GM12873 (cell line): ENCODE results near the gene GABBR2.

ENCODE experiments used
- TF ChIP-seq, protein P1 (sequence below): IDR thresholded peaks from 2 replicates; pipeline ENCODE4 v1.5.1; 2012; ENCODE audit warnings: low read depth, mild to moderate bottlenecking, moderate library complexity, low read length, control low read depth; ENCODE audit not compliant: insufficient read depth; ENCODE audit errors: missing control alignments

Gene GABBR2

DNA sequence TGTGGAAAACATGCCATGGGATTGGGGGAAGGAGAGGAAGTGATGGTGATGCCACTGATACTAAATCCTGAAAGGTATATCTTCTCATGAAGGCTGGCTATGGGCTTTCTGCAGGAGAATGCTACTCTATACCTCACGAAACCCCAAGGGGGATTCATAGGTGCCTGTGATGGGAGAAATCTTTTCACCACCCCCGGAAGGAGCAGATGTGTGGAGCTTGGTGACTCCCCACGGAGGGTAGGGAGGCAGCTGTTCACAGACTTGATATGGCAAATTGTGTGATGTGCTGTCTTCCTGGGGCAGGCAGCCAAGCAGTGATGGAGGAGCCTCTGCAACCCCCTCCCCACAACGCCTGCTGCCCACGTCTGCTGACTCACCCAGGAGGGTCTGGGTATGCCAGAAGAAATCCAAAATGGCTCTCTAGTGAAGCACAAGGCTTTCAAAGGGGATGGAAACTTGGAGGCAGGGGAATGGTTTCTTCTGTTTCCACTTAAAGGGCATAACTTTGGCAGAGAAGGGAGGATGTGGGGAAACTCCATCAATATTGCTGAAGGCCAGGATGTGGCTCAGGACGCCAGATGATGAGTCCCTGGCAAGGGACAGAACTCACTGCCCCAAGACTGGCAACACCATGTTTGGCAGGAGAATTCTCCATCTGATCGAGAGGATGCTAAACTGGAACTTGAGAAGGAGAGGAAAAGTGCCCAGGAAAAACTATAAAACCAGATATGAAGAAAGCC lies 188.3 kb downstream of the GABBR2 start:
- TF ChIP-seq, protein P1, sequence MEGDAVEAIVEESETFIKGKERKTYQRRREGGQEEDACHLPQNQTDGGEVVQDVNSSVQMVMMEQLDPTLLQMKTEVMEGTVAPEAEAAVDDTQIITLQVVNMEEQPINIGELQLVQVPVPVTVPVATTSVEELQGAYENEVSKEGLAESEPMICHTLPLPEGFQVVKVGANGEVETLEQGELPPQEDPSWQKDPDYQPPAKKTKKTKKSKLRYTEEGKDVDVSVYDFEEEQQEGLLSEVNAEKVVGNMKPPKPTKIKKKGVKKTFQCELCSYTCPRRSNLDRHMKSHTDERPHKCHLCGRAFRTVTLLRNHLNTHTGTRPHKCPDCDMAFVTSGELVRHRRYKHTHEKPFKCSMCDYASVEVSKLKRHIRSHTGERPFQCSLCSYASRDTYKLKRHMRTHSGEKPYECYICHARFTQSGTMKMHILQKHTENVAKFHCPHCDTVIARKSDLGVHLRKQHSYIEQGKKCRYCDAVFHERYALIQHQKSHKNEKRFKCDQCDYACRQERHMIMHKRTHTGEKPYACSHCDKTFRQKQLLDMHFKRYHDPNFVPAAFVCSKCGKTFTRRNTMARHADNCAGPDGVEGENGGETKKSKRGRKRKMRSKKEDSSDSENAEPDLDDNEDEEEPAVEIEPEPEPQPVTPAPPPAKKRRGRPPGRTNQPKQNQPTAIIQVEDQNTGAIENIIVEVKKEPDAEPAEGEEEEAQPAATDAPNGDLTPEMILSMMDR, result no peak

DNA sequence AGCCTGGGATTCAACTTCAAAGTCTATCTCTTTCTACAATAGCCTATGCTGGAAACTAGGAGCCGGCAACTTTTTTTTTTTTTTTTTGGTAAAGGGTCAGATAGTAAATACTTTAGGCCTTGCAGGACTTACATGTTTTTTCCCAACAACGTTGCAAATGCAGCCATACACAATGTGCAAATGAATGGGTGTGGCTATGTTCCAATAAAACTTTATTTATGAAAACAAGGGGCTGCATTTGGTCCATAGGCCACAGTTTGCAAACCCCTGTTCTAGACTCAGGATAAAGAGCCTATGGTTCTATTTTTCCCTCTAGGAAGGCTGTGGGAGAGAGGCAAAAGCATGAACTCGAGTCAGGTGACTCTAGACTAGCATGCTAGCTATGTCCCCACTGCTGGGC lies 189.1 kb downstream of the GABBR2 start:
- TF ChIP-seq, protein P1, result no peak

DNA sequence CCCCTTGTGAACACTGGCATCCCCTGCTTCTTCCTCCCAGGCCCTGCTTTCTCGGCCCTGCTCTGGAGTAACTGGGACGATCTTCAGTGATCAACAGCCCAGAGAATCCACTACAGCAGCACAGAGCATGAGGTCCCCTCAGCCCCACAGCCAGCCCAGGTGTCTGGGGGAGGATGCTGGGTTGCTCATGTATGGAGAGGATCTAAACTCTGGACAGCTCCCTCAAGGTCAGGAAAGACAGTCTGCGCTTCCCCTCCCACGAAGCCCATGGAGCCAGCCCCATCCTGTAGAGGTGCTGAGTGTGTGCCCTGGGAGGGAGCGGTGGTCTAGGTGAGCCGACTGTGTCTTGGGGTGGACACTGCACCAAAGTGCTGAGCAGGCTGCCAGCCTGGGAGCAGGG lies 190.2 kb downstream of the GABBR2 start:
- TF ChIP-seq, protein P1, result no peak

DNA sequence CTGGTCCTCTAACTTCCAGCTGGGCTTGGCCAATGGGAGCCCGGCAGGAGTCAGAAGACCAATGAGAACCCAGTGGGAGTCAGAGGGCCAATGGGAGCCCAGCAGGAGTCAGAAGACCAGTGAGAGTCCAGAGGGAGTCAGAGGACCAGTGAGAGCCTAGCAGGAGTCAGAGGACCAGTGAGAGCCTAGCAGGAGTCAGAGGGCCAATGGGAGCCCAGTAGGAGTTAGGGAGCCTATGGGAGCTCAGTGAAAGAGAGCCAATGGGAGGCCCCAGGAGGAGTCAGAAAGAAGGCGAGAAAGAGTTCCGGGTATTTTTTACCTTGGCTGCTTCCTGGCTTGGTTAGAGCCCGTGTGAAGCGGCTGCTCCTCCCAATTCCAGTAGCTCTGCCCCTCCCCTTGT lies 191.0 kb downstream of the GABBR2 start:
- TF ChIP-seq, protein P1, result no peak

DNA sequence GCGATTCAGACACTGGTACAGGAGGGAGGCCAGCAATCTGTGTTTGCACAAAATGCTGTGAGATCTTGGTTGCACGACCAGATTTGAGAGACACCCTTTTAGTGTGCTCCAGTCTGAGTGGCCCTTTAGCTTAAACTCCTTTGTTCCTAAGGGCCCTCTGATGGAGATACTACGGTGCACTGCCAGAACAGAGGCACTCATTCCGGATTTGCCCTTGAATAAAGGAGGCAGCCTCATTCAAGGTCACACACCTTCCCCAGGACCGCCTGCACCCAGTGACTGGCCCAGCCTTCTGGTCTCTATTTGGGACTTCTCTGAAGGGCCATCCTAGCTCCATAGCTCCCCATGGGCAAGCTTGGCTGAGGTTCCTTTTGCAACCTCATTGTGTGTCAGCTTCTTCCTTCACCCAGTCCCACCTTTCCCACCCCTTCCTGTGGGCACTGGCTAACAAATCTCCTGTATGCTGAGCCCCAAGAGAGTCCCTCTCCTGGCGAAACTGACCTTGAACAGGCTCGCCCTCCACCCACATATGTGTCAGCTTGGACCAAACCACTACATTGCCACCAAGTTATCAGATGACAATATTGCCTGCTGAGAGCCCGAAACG lies 191.7 kb downstream of the GABBR2 start:
- TF ChIP-seq, protein P1, result no peak

DNA sequence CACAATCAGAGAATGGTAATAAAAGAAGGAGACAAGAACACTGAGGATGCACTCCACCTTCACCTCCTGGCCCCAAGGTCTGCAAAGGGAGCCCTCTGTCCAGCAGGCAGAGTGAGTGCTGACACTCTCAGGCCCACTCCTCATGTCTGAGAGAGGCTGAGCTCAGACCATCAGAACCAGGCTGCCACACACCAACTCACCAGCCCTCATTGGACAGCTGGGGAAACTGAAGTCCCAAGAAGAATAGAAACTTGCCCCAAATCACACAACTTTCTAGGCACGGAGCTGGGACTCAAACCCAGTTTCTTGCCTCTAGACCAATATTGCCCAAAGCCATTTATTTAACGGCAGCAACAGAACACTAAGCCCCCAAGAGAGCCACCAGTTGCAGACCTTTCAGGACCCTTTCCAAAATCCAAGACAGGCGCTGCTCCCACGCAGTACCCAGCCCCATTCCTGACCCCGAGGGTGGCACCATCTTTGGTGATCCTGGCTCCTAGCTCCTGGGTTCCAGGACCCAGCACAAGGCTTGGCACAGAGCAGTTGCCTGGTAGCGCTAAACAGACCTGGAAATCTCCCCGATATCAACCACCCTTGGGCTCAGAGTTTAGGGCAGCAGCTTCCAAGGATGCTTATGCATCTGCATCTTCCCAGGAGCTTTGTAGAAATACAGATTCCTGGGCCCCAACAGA lies 192.4 kb downstream of the GABBR2 start:
- TF ChIP-seq, protein P1, result no peak

DNA sequence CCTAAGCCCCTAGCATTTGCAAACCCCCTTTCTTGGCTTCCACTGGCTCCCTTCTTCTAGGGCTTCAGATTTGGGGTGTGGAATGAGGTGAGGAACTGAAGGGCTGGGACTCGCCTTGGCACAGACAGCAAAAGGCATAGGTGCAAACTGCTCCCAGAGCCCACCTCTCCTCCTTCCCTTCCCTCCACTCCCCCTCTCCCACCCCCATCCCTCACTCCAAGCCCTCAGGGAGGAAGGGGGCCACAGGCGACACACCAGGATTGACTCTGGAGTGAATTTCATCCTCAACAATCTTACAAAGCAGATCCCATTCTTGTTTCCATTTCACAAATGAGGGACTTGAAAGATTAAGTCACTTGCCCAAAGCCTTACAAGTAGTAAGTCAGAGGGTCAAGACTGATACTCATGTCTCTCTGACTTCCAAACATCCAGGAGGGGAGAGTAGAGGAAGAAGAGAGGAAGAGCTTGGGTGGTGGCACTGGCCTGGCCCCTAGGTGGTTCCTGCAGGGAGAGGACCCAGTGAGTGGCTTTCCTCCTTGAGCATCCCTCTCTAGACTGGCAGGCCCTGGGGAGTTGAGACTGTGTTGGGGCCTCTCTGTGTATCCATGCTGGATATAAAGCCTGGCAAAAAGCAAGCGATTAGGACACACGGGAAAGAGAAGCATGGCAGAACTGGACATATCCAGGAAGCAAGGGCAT lies 193.1 kb downstream of the GABBR2 start:
- TF ChIP-seq, protein P1, result no peak
